ENCODE data around the gene KLC1.
A peak's percentile ranks its signal among the peaks of the same experiment; 100 is the strongest.

DNA sequence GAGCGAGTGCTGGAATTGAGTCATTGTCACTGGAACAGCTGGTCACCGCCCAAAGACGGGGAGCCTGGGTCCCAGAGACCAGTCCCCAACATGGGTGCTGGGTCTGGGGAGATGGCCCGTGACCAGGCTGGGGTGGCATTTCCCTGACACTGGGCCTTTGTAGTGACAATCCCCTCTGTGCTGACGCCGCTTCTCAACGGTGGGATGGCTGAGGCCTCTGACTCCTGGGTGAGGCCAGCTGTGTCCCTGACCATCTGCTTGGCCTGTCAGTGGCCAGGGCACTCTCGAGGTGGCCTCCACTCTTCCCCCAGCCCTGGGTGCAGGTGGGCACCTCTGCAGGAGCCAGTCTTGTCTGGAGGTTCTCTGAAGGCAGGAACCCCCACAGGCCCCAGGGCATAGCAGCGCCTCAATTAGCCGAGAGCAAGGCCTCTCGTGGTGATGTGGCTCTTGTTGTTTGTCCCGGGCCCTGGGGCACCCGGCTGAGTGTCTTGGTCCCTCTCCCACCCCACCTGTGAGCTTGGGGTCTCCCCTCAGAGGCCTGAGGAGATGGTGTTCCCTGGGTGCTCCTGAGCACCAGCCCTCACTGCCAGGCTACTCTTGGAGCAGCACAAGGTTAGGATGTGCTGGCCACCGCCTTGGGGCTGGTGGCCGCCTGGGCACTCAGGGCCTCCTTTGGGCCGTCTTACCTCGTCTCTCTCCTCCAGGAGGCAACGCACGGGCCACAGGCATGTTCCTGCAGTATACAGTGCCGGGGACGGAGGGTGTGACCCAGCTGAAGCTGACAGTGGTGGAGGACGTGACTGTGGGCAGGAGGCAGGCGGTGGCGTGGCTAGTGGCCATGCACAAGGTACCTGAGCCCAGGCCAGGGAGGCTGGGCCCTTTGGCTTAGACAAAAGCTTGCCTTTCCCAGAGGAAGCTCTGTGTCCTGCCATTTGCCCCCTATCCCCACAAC, 103.2 kb downstream of the KLC1 start:
- TF ChIP-seq EZH2 (IDR thresholded peaks at IDR 0.05) (no peak), POLR2AphosphoS5 (IDR thresholded peaks at IDR 0.05; ENCODE audit: borderline replicate concordance, low read depth, low read length) (peak; percentile 30; the same call in 1 of the 2 replicates)

All from SK-N-MC (cell line).